GM12878 (cell line): ENCODE measurements around the gene SPATS2L. TPM values are rescaled to one million over a fixed set of nuclear protein-coding genes. Genes with fewer than 3 reads are reported as not detected.

Source experiments
- CHD1 ChIP-seq: IDR thresholded peaks from 2 replicates; pipeline ENCODE4 v1.6.1; 2012; ENCODE audit warnings: low read depth, low read length, improper control_type of control experiment
- CREM ChIP-seq: IDR thresholded peaks from 2 replicates; pipeline ENCODE4 v1.6.1; 2014; ENCODE audit warnings: antibody characterized with exemption, low read depth
- EZH2 ChIP-seq: IDR thresholded peaks from 2 replicates; pipeline ENCODE4 v1.6.1; 2012; ENCODE audit warnings: low read depth, mild to moderate bottlenecking, control low read depth, inconsistent platforms, low read length, borderline replicate concordance; ENCODE audit not compliant: control insufficient read depth
- FOXK2 ChIP-seq: fragments of 450-650 bp; IDR thresholded peaks from 2 replicates; pipeline ENCODE4 v1.6.1; 2017; ENCODE audit warnings: mild to moderate bottlenecking, moderate library complexity
- FOXM1 ChIP-seq: IDR thresholded peaks from 2 replicates; pipeline ENCODE4 v1.6.1; 2012; ENCODE audit warnings: low read depth, mild to moderate bottlenecking, inconsistent platforms, low read length, moderate library complexity
- GABPA ChIP-seq: IDR thresholded peaks from 2 replicates; pipeline ENCODE4 v1.6.1; 2014; ENCODE audit warnings: antibody characterized with exemption, low read depth, mild to moderate bottlenecking, inconsistent platforms
- JUNB ChIP-seq: IDR thresholded peaks from 2 replicates; pipeline ENCODE4 v1.6.1; 2016; ENCODE audit warnings: antibody characterized with exemption, mild to moderate bottlenecking
- KAT2A ChIP-seq: conservative IDR thresholded peaks from 2 replicates; pipeline ENCODE4 v1.6.1; 2011; ENCODE audit warnings: low read depth, low read length; ENCODE audit not compliant: control insufficient read depth
- NFXL1 ChIP-seq: fragments of 450-650 bp; IDR thresholded peaks from 2 replicates; pipeline ENCODE4 v1.6.1; 2017; ENCODE audit warnings: antibody characterized with exemption, mild to moderate bottlenecking, borderline replicate concordance
- NFYA ChIP-seq: IDR thresholded peaks from 2 replicates; pipeline ENCODE4 v1.6.1; 2011; ENCODE audit warnings: low read depth, mild to moderate bottlenecking, low read length, improper control_type of control experiment, borderline replicate concordance
- NFYB ChIP-seq: IDR thresholded peaks from 2 replicates; pipeline ENCODE4 v1.6.1; 2011; ENCODE audit warnings: low read depth, mild to moderate bottlenecking, low read length, improper control_type of control experiment, moderate library complexity; ENCODE audit not compliant: insufficient read depth
- NR2C2 ChIP-seq: IDR thresholded peaks from 2 replicates; pipeline ENCODE4 v1.6.1; 2011; ENCODE audit warnings: borderline replicate concordance, low read depth; ENCODE audit not compliant: control insufficient read depth, insufficient read length
- NR2F1 ChIP-seq: fragments of 450-650 bp; conservative IDR thresholded peaks from 2 replicates; pipeline ENCODE4 v1.6.1; 2017; ENCODE audit warnings: mild to moderate bottlenecking
- PAX5 ChIP-seq: IDR thresholded peaks from 2 replicates; pipeline ENCODE4 v1.6.1; 2011; ENCODE audit warnings: low read depth, low read length, borderline replicate concordance
- RUNX3 ChIP-seq: IDR thresholded peaks from 2 replicates; pipeline ENCODE4 v1.6.1; 2012; ENCODE audit warnings: low read length, inconsistent platforms
- SIX5 ChIP-seq: IDR thresholded peaks from 2 replicates; pipeline ENCODE4 v1.6.1; 2011; ENCODE audit warnings: mild to moderate bottlenecking, low read depth, low read length, moderate library complexity; ENCODE audit not compliant: severe bottlenecking
- TCF7 ChIP-seq: IDR thresholded peaks from 2 replicates; pipeline ENCODE4 v1.6.1; 2014; ENCODE audit warnings: antibody characterized with exemption, borderline replicate concordance
- polyA plus RNA-seq, 11 experiments: library from polyadenylated mRNA; depleted of rRNA in 4 of 11; unstranded in 6 of 11; stranded (reverse) in 5 of 11; fragments of >200 nt; fragmentation: Nextera tagmentation in 4 of 11; fragmentation: Illumina TruSeq in 1 of 11; extraction: Ambion mirVana in 4 of 11; extraction: Trizol in 1 of 11; gene quantifications; 1 replicate in 1 of 11; 2 replicates in 10 of 11; pipeline versions ENCODE4 v1.2.1 to v1.2.3, GENCODE V29; 2011 to 2016; ENCODE audit warnings: inconsistent platforms in 2 of 11, missing spikeins in 2 of 11, low read depth in 1 of 11
- total RNA-seq, 4 experiments: library from RNA; depleted of rRNA in 3 of 4; stranded (reverse); fragments of >200 nt in 3 of 4; fragmentation: Illumina TruSeq in 1 of 4; extraction: Trizol in 1 of 4; gene quantifications; 2 replicates each; pipeline versions ENCODE4 v1.2.1 to v1.2.3, GENCODE V29; 2013 to 2021
- TF ChIP-seq, protein P1 (sequence below): fragments of 450-650 bp; IDR thresholded peaks from 2 replicates; pipeline ENCODE4 v1.6.1; 2018; ENCODE audit warnings: borderline replicate concordance, mild to moderate bottlenecking; ENCODE audit not compliant: partially characterized antibody
- TF ChIP-seq, protein P2 (sequence below): fragments of 450-650 bp; conservative IDR thresholded peaks from 2 replicates; pipeline ENCODE4 v1.6.1; 2017; ENCODE audit warnings: mild to moderate bottlenecking, moderate library complexity
- TF ChIP-seq, protein P3 (sequence below): fragments of 450-650 bp; IDR thresholded peaks from 2 replicates; pipeline ENCODE4 v1.6.1; 2017; ENCODE audit warnings: antibody characterized with exemption, mild to moderate bottlenecking, moderate library complexity
- TF ChIP-seq, protein P4 (sequence below): IDR thresholded peaks from 2 replicates; pipeline ENCODE4 v1.6.1; 2012; ENCODE audit warnings: low read depth, low read length, improper control_type of control experiment

SPATS2L gene
- total and polyA plus RNA-seq, 10 of the 15 experiments (the other 5 are each of a cell fraction or from before 2014, with no cell fraction given): 5.2 to 30.0 (median 20.1) TPM

DNA sequence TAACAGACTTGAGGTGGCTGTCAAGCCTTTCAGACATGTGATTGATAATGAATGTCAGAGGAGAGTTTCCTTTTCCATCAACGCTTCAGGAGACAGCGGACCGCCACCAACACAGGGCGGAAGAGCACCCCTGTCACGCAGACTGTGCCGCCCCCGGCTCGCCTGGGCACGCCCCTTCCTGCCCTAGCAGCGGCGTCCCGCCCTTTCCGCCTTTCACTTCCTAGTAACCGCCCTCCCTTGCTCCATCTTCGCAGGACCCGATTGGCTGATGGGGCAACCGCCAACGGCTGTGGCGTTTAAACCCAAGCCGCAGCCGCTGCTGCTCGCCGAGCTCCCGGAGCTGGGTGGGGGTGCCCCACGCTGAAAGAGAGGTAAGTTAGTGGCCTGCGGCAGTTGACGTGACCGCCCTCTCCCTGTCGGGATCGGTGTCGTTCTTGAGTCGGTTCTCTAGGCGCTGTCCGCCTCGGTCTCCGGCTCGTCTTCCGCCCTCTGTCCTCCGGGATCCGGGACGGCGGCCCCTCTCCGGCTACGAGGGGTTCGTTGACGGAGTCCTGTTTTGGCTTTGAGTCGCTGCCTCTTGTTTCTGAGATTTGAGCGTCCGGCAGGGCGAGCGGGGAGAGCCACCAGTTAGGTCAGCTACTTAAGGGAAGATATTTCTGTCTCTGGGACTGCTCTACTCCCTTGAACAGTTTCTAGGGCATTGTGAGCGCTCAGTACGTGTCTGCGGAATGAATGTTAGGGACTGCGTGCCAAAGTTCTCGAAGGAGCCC lies 219.6 kb downstream of the SPATS2L start, which contains the start of gene SGO2 (continued):
- TF ChIP-seq, protein P1, sequence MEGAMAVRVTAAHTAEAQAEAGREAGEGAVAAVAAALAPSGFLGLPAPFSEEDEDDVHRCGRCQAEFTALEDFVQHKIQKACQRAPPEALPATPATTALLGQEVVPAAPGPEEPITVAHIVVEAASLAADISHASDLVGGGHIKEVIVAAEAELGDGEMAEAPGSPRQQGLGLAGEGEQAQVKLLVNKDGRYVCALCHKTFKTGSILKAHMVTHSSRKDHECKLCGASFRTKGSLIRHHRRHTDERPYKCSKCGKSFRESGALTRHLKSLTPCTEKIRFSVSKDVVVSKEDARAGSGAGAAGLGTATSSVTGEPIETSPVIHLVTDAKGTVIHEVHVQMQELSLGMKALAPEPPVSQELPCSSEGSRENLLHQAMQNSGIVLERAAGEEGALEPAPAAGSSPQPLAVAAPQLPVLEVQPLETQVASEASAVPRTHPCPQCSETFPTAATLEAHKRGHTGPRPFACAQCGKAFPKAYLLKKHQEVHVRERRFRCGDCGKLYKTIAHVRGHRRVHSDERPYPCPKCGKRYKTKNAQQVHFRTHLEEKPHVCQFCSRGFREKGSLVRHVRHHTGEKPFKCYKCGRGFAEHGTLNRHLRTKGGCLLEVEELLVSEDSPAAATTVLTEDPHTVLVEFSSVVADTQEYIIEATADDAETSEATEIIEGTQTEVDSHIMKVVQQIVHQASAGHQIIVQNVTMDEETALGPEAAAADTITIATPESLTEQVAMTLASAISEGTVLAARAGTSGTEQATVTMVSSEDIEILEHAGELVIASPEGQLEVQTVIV: peak; percentile 90
- 0 out of 2 replicates have a peak, but pooled peaks have one; percentile 31 for TF ChIP-seq PAX5
- no peak for TF ChIP-seq JUNB
- TF ChIP-seq, protein P2, sequence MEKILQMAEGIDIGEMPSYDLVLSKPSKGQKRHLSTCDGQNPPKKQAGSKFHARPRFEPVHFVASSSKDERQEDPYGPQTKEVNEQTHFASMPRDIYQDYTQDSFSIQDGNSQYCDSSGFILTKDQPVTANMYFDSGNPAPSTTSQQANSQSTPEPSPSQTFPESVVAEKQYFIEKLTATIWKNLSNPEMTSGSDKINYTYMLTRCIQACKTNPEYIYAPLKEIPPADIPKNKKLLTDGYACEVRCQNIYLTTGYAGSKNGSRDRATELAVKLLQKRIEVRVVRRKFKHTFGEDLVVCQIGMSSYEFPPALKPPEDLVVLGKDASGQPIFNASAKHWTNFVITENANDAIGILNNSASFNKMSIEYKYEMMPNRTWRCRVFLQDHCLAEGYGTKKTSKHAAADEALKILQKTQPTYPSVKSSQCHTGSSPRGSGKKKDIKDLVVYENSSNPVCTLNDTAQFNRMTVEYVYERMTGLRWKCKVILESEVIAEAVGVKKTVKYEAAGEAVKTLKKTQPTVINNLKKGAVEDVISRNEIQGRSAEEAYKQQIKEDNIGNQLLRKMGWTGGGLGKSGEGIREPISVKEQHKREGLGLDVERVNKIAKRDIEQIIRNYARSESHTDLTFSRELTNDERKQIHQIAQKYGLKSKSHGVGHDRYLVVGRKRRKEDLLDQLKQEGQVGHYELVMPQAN: peak; percentile 100
- no peak for TF ChIP-seq NR2C2
- TF ChIP-seq, protein P3, sequence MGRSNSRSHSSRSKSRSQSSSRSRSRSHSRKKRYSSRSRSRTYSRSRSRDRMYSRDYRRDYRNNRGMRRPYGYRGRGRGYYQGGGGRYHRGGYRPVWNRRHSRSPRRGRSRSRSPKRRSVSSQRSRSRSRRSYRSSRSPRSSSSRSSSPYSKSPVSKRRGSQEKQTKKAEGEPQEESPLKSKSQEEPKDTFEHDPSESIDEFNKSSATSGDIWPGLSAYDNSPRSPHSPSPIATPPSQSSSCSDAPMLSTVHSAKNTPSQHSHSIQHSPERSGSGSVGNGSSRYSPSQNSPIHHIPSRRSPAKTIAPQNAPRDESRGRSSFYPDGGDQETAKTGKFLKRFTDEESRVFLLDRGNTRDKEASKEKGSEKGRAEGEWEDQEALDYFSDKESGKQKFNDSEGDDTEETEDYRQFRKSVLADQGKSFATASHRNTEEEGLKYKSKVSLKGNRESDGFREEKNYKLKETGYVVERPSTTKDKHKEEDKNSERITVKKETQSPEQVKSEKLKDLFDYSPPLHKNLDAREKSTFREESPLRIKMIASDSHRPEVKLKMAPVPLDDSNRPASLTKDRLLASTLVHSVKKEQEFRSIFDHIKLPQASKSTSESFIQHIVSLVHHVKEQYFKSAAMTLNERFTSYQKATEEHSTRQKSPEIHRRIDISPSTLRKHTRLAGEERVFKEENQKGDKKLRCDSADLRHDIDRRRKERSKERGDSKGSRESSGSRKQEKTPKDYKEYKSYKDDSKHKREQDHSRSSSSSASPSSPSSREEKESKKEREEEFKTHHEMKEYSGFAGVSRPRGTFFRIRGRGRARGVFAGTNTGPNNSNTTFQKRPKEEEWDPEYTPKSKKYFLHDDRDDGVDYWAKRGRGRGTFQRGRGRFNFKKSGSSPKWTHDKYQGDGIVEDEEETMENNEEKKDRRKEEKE: no peak
- TF ChIP-seq GABPA: peak; percentile 91
- peak; percentile 82 for TF ChIP-seq RUNX3
- TF ChIP-seq NR2F1: peak; percentile 9; the same call in 1 of the 2 replicates
- peak; percentile 36; the same call in 1 of the 2 replicates for TF ChIP-seq CREM
- no peak for TF ChIP-seq KAT2A
- TF ChIP-seq FOXM1: no peak
- TF ChIP-seq EZH2: no peak
- TF ChIP-seq NFYA: no peak
- no peak for TF ChIP-seq CHD1
- TF ChIP-seq, protein P4, sequence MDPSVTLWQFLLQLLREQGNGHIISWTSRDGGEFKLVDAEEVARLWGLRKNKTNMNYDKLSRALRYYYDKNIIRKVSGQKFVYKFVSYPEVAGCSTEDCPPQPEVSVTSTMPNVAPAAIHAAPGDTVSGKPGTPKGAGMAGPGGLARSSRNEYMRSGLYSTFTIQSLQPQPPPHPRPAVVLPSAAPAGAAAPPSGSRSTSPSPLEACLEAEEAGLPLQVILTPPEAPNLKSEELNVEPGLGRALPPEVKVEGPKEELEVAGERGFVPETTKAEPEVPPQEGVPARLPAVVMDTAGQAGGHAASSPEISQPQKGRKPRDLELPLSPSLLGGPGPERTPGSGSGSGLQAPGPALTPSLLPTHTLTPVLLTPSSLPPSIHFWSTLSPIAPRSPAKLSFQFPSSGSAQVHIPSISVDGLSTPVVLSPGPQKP: peak; percentile 59; the same call in 1 of the 2 replicates
- TF ChIP-seq SIX5: no peak
- no peak for TF ChIP-seq TCF7
- peak; percentile 47; the same call in 1 of the 2 replicates for TF ChIP-seq FOXK2
- TF ChIP-seq NFYB: no peak
- TF ChIP-seq NFXL1: no peak
